Measurements from ENCODE around the gene TMEM121B.

TMEM121B gene

DNA sequence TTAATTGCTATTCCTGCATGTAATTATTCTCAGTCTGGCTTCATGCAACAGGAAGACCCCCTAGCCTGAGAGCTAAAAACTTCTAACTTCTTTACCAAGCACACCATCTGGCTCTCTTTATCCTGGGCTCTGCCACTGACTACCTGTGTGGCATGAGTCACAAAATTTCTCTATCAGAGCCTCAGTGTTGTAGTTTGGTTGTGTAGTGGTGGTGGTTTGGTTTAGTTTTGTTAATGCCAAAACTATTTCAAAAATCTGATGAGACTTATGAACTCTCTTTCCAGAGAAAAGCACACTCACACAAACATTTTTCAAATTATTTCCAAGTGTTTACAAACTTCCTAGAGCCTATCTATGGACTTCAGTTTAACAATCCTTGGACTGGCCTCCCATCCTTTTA is 43.9 kb downstream of the TMEM121B start:
- in situ Hi-C loops (cut with HindIII; ENCODE audit: low pct_ligation_motif_present, low sequenced_read_pairs) = no loop called here
- Histone ChIP-seq H3K27me3 (replicated peaks) (no peaks in the 10 kb centered on the region), H3K4me3 (ENCODE audit: low read depth, low read length) (no peak overlapping the region), H3K36me3 (replicated peaks) (no peaks in the 10 kb centered on the region), H3K27ac (peak overlapping the region; percentile 29)
- DNase-seq = peak; percentile 48
- TF ChIP-seq, protein P1, sequence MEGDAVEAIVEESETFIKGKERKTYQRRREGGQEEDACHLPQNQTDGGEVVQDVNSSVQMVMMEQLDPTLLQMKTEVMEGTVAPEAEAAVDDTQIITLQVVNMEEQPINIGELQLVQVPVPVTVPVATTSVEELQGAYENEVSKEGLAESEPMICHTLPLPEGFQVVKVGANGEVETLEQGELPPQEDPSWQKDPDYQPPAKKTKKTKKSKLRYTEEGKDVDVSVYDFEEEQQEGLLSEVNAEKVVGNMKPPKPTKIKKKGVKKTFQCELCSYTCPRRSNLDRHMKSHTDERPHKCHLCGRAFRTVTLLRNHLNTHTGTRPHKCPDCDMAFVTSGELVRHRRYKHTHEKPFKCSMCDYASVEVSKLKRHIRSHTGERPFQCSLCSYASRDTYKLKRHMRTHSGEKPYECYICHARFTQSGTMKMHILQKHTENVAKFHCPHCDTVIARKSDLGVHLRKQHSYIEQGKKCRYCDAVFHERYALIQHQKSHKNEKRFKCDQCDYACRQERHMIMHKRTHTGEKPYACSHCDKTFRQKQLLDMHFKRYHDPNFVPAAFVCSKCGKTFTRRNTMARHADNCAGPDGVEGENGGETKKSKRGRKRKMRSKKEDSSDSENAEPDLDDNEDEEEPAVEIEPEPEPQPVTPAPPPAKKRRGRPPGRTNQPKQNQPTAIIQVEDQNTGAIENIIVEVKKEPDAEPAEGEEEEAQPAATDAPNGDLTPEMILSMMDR (IDR thresholded peaks at IDR 0.05; ENCODE audit: low read depth, low read length, missing control alignments) = no peak

DNA sequence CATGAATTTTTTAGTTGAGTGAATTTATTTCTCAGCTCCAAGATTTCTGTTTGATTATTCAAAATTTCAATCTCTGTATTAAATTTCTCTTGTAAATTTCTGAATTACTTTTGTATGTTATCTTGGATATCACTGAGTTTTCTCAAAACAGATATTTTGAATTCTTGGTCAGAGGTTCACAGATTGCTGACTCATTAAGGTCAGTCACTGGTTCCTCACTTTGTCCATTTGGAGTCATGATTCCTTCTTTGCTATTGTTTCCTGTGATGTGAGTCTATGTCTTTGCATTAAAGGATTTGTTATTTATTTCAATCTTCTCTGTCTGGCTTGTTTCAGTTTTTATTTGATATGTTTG is 46.5 kb downstream of the TMEM121B start:
- Histone ChIP-seq H3K36me3 (replicated peaks) (no peaks in the 10 kb centered on the region), H3K27me3 (replicated peaks) (no peaks in the 10 kb centered on the region), H3K4me3 (ENCODE audit: low read depth, low read length) (no peak overlapping the region), H3K27ac (no peak overlapping the region)
- DNase-seq = no peak
- in situ Hi-C loops (cut with HindIII; ENCODE audit: low pct_ligation_motif_present, low sequenced_read_pairs) = no loop called here
- TF ChIP-seq, protein P1 (IDR thresholded peaks at IDR 0.05; ENCODE audit: low read depth, low read length, missing control alignments) = no peak

DNA sequence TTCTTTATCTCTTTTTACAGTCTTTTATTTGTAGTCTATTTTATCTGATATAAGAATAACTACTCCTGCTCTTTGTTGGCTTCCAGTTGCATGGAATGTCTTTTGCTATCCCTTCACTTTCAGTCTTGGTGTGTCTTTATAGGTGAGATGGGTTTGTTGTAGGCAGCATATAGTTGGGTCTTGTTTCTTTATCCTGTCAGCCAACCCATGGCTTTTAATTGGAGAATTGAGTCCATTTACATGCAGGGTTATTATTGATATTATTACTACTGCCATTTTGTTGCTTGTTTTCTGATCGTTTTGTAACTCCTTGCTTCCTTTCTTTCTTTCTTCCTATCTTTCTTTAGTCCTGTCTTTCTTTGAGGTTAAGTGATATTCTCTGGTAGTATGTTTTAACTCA is 48.3 kb downstream of the TMEM121B start:
- no peaks in the 10 kb centered on the region for H3K27me3 ChIP-seq (replicated peaks)
- in situ Hi-C loops (cut with HindIII; ENCODE audit: low pct_ligation_motif_present, low sequenced_read_pairs) = no loop called here
- H3K4me3 ChIP-seq (ENCODE audit: low read depth, low read length) = no peak overlapping the region
- no peak for DNase-seq
- H3K36me3 ChIP-seq (replicated peaks) = no peaks in the 10 kb centered on the region
- TF ChIP-seq, protein P1 (IDR thresholded peaks at IDR 0.05; ENCODE audit: low read depth, low read length, missing control alignments) = no peak
- H3K27ac ChIP-seq = no peak overlapping the region

Measured in brain microvascular endothelial cell (primary cell).